Thymus (tissue), 11 donors: Measurements from ENCODE around the gene SLC2A4. TPM values are rescaled to one million over a fixed set of nuclear protein-coding genes. Genes with fewer than 3 reads are reported as not detected.

Experiments
- DNase-seq, 9 donors: peaks; one replicate each; pipeline ENCODE4 v3.0.0-alpha.2; 2013; ENCODE audit warnings: low spot score in 9 of 9, low read depth in 6 of 9, missing footprints in 1 of 9
- H3K27ac ChIP-seq, 2 donors: one replicate each; pipeline ENCODE4 v1.5.1; 2013; ENCODE audit warnings: control low read depth in 1 of 2, low read depth in 1 of 2, low read length in 1 of 2, mild to moderate bottlenecking in 1 of 2, moderate library complexity in 1 of 2
- H3K27me3 ChIP-seq, 2 donors: one replicate each; pipeline ENCODE4 v1.5.1; 2013; ENCODE audit warnings: low read length in 1 of 2; ENCODE audit not compliant: control insufficient read depth in 2 of 2, insufficient read depth in 1 of 2
- H3K36me3 ChIP-seq, 2 donors: one replicate each; pipeline ENCODE4 v1.5.1; 2013; ENCODE audit warnings: low read length in 1 of 2, mild to moderate bottlenecking in 1 of 2, moderate library complexity in 1 of 2; ENCODE audit not compliant: control insufficient read depth in 2 of 2, insufficient read depth in 2 of 2
- H3K4me1 ChIP-seq, 2 donors: one replicate each; pipeline ENCODE4 v1.5.1; 2013; ENCODE audit warnings: low read length in 2 of 2; ENCODE audit not compliant: control insufficient read depth in 2 of 2, insufficient read depth in 2 of 2
- H3K4me3 ChIP-seq, 2 donors: one replicate each; pipeline ENCODE4 v1.5.1; 2013; ENCODE audit warnings: low read length in 2 of 2, control low read depth in 1 of 2, mild to moderate bottlenecking in 1 of 2
- H3K9me3 ChIP-seq, 2 donors: one replicate each; pipeline ENCODE4 v1.5.1; 2013; ENCODE audit warnings: low read length in 1 of 2, mild to moderate bottlenecking in 1 of 2; ENCODE audit not compliant: control insufficient read depth in 2 of 2, insufficient read depth in 1 of 2
- WGBS: extraction: QIAGEN DNeasy Blood & Tissue Kit; methylation state at CpG from one replicate; pipeline ENCODE4 v1.1.7; 2013; 5-methylcytosine and 5-hydroxymethylcytosine counted together
- polyA plus RNA-seq: library from polyadenylated mRNA; stranded (reverse); fragments of 200-250 nt; gene quantifications from one replicate; pipeline ENCODE4 v1.2.3, GENCODE V29; 2013
- total RNA-seq: library from RNA; stranded (reverse); fragments of 120-200 nt; gene quantifications from one replicate; pipeline ENCODE4 v1.2.4, GENCODE V29; 2013
- donor health status: healthy.

SLC2A4 gene
- total and polyA plus RNA-seq, 2 donors = 0.19 to 1.2 TPM

DNA sequence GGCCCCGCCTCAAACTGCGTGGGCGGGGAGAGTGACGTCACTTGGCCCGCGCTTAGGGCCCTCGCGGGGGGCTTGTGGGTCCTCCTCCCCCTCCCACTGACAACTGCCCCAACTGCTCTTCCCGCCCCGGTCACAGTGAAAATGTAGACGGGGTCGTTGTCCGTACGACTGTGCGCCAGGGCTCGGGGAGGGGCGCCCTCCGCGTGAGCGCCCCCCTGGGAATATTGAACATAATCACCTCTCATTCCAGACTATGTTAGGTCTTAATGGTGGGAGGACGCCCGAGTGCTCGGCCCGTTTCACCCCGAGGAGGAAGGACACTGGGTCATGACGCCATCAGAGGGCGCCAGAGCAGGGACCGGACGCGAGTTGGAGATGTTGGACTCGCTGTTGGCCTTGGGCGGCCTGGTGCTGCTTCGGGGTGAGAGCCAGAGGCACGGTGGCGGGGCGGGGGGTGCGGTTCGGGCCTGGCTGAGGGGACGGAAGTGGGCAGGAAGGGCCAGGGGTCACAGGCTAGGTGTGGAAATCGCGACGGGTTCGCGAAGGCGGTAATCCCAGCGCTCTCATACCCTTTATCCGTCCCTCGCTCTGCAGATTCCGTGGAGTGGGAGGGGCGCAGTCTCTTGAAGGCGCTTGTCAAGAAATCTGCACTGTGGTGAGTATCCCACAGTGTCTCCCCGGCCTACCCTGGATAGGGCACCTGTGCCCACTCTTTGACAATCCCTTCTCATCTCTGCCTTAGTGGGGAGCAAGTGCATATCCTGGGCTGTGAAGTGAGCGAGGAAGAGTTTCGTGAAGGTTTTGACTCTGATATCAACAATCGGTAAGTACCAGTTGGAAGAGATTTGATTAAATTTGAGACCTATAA, 29.1 kb upstream of the SLC2A4 start, which contains the start of gene ELP5:
Gene ELP5 (plus strand): TSS at position 40 of the 868 bp plus-strand sequence. CDS start 336 bp downstream, at position 376.
- H3K36me3 ChIP-seq = peaks cover 20 to 33% of the 10 kb centered on the region in 2 donors
- peaks cover 12 to 27% of the 10 kb centered on the region in 2 donors for H3K4me1 ChIP-seq
- H3K4me3 ChIP-seq = peak within 1 kb of the TSS; percentile 85 to 88
- WGBS = 1% methylated on average over 55 of the region's 55 CpGs
- H3K27ac ChIP-seq = peak within 1 kb of the TSS; percentile 97 to 99
- DNase-seq = peak in 7 of 9 donors; percentile 65 to 91 (median 74)
- peaks cover 0 to 4% of the 10 kb centered on the region in 2 donors for H3K9me3 ChIP-seq
- no peaks in the 10 kb centered on the region for H3K27me3 ChIP-seq

DNA sequence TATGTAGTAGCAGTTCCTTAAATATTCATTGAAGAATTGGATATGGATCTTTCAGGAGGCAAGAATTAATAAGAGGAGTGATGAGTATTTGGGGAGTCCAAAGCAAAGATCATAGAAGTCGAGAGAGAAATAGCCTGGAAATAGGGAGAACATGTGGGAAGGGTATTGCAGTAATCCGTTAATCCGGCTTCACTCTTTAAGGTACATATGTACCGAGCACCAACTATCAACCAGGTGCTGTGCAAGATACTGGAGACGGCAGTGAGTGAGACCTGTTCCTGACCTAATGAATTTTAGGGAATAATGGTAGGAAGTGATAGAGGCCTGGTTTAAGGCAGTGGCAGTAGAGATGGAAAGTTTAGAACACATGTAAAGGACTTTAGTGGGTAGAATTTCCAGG, 28.4 kb upstream of the SLC2A4 start:
- peak overlapping the region in 1 of 2 donors; percentile 97 for H3K27ac ChIP-seq
- H3K36me3 ChIP-seq = peaks cover 26 to 36% of the 10 kb centered on the region in 2 donors
- peak overlapping the region; percentile 85 to 88 for H3K4me3 ChIP-seq
- H3K27me3 ChIP-seq = no peaks in the 10 kb centered on the region
- no peak for DNase-seq
- 93% methylated on average over 5 of the region's 5 CpGs for WGBS
- H3K9me3 ChIP-seq = peaks cover 0 to 4% of the 10 kb centered on the region in 2 donors
- peaks cover 12 to 27% of the 10 kb centered on the region in 2 donors for H3K4me1 ChIP-seq

DNA sequence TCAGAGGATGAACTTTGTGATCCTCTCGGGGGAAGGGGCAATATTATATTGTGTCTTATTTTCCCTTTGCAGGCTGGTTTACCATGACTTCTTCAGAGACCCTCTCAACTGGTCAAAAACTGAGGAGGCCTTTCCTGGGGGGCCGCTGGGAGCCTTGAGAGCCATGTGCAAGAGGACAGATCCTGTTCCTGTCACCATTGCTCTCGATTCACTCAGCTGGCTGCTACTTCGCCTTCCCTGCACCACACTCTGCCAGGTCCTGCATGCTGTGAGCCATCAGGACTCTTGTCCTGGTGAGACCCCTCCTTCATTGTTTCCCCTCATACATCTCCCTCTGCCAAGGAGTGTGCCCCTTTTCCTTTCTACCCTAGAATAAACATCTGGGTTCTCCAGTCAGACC, 27.0 kb upstream of the SLC2A4 start:
- Histone ChIP-seq H3K4me1 (peaks cover 12 to 18% of the 10 kb centered on the region in 2 donors), H3K36me3 (peaks cover 40 to 43% of the 10 kb centered on the region in 2 donors), H3K9me3 (peaks cover 0 to 4% of the 10 kb centered on the region in 2 donors), H3K27ac (no peak overlapping the region), H3K4me3 (no peak overlapping the region), H3K27me3 (no peaks in the 10 kb centered on the region)
- no peak for DNase-seq
- WGBS = 98% methylated on average over 4 of the region's 4 CpGs

DNA sequence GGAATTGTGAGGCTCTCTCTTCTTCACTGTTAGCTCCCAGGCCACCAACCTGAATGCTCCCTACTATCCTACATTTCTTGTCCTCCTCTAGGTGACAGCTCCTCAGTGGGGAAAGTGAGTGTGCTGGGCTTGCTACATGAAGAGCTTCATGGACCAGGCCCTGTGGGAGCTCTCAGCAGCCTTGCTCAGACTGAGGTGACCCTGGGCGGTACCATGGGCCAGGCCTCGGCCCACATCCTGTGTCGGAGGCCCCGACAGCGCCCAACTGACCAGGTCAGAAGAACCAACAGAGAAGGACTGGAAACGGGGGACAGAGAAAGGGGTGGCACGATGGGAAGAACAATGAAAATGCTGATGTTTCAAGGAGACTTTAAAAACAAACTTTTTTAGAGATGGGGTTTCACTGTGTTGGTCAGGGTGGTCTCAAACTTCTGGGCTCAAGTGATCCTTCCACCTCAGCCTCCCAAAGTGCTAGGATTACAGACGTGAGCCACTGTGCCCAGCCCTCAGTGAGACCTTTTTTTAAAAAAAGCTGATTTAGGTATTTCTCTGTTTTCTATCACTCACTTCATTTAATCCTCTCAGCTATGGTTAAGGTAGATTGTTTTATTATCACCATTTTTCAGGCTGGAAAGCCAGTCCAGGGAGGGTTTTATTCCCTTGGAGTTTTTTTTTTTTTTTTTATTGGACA, 24.6 kb upstream of the SLC2A4 start:
- Histone ChIP-seq H3K9me3 (peaks cover 0 to 4% of the 10 kb centered on the region in 2 donors), H3K4me1 (peaks cover 7 to 16% of the 10 kb centered on the region in 2 donors), H3K4me3 (no peak overlapping the region), H3K27ac (no peak overlapping the region), H3K27me3 (peaks cover 21% of the 10 kb centered on the region in 2 donors), H3K36me3 (peaks cover 45 to 48% of the 10 kb centered on the region in 2 donors)
- 97% methylated on average over 8 of the region's 8 CpGs for WGBS
- DNase-seq = no peak

DNA sequence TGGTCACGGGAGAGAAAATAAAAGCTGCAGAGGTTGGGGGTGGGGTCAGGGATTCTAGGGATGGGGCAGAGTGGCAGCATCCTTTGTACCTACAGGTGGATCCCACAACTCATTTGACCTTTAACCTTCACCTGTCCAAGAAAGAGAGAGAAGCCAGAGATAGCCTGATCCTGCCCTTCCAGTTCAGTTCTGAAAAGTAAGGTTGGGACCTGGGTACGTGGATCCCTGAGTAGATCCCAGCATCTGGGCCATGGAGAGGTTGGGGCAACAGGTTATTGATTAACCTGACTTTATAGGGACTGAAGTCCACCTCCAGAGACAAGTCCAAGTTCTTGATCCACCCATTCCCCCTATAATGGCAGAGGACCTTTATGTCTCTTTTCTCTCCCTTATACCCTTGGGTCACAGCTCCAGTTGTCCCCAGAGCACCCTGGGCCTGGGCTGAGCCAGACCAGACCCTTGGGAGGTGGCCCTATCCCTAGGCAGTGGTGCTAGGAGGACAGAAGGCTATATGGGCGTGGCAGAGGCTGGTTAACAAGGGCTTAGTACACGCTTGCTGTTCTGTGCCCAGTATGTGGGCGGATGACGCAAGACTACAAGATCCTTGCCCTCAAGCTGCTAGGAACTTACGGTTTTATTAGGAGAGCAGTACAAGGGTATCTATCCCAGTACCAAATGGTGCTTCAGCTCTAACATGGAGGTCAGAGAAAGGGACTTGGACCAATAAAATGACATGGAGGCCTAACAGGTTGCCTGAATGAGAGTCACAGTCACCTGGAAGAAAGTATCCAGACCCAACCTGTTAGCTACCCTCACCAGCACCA, 22.6 kb upstream of the SLC2A4 start:
- Histone ChIP-seq H3K4me1 (peaks cover 15 to 31% of the 10 kb centered on the region in 2 donors), H3K9me3 (peaks cover 0 to 7% of the 10 kb centered on the region in 2 donors), H3K4me3 (no peak overlapping the region), H3K36me3 (peaks cover 45 to 47% of the 10 kb centered on the region in 2 donors), H3K27ac (no peak overlapping the region), H3K27me3 (peaks cover 36 to 42% of the 10 kb centered on the region in 2 donors)
- WGBS = 96% methylated on average over 7 of the region's 7 CpGs
- DNase-seq = no peak

DNA sequence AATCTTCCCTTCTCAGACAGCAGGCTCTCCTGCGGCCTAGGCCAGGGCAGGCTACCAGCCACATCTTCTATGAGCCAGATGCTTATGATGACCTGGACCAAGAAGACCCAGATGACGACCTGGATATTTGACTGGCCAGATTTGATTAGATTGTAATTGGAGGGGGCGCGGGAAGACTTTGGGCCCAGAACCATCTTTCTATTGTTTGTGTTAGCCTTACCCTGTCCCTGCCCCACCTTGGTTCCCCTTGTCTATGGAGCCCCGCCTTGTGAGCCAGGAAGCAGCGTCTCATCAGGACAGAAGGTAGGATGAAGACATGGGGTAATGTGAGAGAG, 22.0 kb upstream of the SLC2A4 start:
- Histone ChIP-seq H3K4me1 (peaks cover 15 to 31% of the 10 kb centered on the region in 2 donors), H3K36me3 (peaks cover 41 to 43% of the 10 kb centered on the region in 2 donors), H3K4me3 (no peak overlapping the region), H3K27me3 (peaks cover 39 to 48% of the 10 kb centered on the region in 2 donors), H3K27ac (no peak overlapping the region), H3K9me3 (peaks cover 0 to 7% of the 10 kb centered on the region in 2 donors)
- WGBS = 97% methylated on average over 6 of the region's 6 CpGs
- no peak for DNase-seq

DNA sequence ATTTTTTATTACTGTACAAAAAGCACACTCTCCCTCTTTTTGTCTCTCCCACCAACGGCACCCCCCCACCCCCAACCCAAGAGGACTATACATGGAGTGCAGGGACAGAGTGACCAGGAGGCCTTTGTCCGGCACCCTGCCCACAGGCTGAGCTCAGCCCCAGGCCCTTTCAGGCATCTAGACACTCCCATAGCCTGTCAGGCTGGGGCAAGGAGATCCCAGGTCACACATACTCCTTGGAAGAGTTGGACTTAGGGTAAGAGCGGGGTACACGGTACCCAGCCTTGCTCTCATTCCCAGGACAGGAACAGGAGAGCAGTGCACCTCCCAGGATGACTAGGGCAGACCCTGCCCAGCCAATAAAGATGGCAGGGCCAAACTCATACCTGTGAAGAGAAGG, 21.4 kb upstream of the SLC2A4 start:
- Histone ChIP-seq H3K4me3 (no peak overlapping the region), H3K36me3 (peaks cover 36 to 39% of the 10 kb centered on the region in 2 donors), H3K9me3 (peaks cover 0 to 7% of the 10 kb centered on the region in 2 donors), H3K27ac (no peak overlapping the region), H3K4me1 (peaks cover 15 to 31% of the 10 kb centered on the region in 2 donors), H3K27me3 (peaks cover 39 to 51% of the 10 kb centered on the region in 2 donors)
- WGBS = 94% methylated on average over 4 of the region's 4 CpGs
- no peak for DNase-seq

DNA sequence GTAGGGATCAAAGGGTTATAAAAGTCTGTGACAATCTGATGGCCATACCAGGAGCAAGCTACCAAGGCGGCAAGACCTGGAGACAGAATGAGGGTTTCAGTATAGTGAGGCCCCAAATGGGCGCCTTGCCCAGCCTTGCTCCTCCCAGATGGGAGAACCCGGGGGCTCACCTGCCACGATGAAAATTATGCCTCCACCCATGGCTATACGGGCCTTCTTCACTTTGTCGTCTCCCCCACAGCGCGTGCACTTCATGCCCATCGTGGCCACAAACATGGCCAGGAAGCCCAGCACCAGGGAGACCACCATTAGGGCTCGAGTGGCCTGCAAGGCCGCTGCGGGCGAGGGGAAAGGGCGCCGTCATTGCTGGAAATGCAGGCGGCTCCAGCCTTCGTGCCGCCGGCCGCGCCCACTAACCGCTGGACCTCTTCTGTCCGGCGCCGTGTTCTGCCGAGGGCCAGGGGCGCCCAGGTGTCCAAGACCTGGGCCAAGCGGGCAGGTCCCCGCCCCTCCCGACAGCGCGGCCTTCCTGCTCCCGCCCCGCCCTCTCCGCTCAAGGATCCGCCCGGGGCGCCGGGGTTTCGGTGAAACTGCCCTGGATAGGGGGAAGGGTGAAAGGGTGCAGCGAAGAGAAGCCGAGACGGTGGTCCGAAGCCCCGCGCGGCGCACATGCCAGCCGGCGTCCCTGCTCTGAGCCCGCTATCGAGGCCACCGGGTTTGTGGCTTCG, 20.7 kb upstream of the SLC2A4 start:
- Histone ChIP-seq H3K4me3 (peak overlapping the region; percentile 8 to 45), H3K9me3 (peaks cover 0 to 7% of the 10 kb centered on the region in 2 donors), H3K36me3 (peaks cover 36% of the 10 kb centered on the region in 2 donors), H3K27ac (peak overlapping the region in 1 of 2 donors; percentile 25), H3K27me3 (peaks cover 39 to 58% of the 10 kb centered on the region in 2 donors), H3K4me1 (peaks cover 15 to 31% of the 10 kb centered on the region in 2 donors)
- 12% methylated on average over 54 of the region's 54 CpGs for WGBS
- peak in 1 of 9 donors; percentile 28 for DNase-seq
